Mammary epithelial cell (primary cell): ENCODE measurements around the gene PKD2.

Source experiments
- CTCF ChIP-seq, 2 donors: IDR thresholded peaks in 1 of 2; conservative IDR thresholded peaks in 1 of 2; 2 replicates each; pipeline ENCODE4 v1.5.1; 2011 to 2012; ENCODE audit warnings: inconsistent platforms in 2 of 2, low read length in 2 of 2, mild to moderate bottlenecking in 2 of 2, control low read depth in 1 of 2, low read depth in 1 of 2; ENCODE audit not compliant: insufficient read depth in 1 of 2; ENCODE audit errors: extremely low read depth in 1 of 2
- EZH2 ChIP-seq: IDR thresholded peaks from 2 replicates; pipeline ENCODE4 v1.6.1; 2012; ENCODE audit warnings: low read length, inconsistent platforms, borderline replicate concordance

GRCh38 chr4:88104902-88105610 is 97.6 kb downstream of the PKD2 start:
- TF ChIP-seq CTCF (conservative IDR thresholded peaks at IDR 0.05 in 1 of 2, IDR thresholded peaks at IDR 0.05 in 1 of 2; ENCODE audit: extremely low read depth in 1 of 2, insufficient read depth in 1 of 2, low read depth in 1 of 2, low read length in 2 of 2), result no peak
- no peak for TF ChIP-seq EZH2
